HT-29 (cell line): ENCODE measurements around the gene TCERG1L. TPM values are rescaled to one million over a fixed set of nuclear protein-coding genes. Genes with fewer than 3 reads are reported as not detected.
"Not testable (repeated sequence)": the region's sequence is repeated elsewhere in the genome, so short reads cannot be mapped to it uniquely, and the experiment has no call there.

ENCODE experiments used
- DNase-seq: peaks from one replicate; pipeline ENCODE4 v3.0.0-alpha.2; 2015; ENCODE audit warnings: low spot score
- total RNA-seq: library from RNA; depleted of rRNA; stranded (reverse); fragments of >200 nt; shearing (Covaris generic); gene quantifications from 2 replicates; pipeline ENCODE4 v1.2.3, GENCODE V29; 2014

Gene TCERG1L
- total RNA-seq, 1 experiment from 2014 or later: not detected

DNA sequence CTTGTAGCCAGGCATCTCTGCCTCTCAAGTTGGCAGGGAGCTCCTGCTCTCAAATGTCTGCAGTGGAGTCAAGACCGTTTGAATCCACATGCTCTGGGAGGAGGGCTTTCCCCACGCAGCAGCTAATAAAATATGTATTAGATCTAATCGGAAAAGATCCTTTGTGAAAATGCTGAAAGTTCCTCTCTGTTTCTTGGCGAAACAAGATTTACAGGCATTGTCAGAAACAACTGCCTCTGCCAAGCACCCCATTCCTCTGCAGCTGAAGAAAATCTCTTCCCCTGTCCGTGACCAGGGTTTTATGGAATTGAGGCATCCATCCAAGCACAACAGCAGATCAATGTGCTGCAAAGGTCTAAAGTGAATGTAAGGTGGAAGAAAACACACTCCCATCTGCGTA, 165.8 kb downstream of the TCERG1L start:
- DNase-seq: no peak

DNA sequence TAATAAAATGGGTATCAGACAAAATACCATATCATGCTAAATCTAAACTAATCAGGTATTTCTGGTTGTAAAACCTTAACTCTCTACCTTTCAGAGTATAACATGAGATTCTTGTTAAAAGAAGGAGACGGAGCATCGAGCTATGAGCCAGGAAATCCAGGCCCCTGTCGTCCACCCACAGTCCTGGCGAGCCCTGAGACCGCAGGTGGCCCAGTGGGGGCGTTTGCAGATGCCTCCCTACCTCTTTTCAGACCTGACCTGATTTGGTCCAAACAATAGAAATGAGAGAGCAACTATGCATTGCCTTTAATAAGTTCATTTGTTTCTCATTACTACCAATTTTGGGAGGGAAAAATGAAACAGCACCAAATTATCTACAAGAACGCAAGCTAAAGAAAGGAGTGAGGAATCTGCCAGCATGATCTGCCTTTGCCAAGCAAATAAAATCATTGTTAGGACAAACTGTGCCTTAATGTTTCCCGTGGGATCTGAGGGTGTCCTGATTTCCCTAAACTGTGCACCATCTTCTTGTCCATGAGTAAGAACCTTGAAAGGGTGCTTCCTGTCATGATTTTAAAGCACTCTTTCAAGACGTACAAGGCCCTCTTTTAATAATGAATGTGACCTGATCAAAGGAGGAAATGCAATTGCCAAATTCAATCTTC, 166.7 kb downstream of the TCERG1L start:
- no peak for DNase-seq

DNA sequence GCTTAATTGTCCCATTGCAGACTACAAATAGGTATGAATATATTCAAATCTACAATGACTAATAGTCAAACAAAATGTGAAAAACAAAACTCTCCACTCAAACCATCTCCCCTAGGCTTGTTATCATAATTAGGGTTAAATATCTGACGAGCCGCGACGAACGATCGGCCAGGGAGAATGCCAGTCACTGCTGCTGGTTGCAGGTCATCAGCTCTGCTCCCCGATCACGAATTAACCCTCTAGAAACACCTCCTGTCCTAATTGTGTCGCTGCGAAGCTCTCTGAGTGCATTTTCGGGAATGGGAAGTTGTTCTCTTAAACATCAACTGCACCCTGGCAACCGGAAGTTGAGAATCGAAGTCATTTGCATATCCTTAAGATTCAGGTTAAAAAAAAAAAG, 167.3 kb downstream of the TCERG1L start:
- DNase-seq: no peak

DNA sequence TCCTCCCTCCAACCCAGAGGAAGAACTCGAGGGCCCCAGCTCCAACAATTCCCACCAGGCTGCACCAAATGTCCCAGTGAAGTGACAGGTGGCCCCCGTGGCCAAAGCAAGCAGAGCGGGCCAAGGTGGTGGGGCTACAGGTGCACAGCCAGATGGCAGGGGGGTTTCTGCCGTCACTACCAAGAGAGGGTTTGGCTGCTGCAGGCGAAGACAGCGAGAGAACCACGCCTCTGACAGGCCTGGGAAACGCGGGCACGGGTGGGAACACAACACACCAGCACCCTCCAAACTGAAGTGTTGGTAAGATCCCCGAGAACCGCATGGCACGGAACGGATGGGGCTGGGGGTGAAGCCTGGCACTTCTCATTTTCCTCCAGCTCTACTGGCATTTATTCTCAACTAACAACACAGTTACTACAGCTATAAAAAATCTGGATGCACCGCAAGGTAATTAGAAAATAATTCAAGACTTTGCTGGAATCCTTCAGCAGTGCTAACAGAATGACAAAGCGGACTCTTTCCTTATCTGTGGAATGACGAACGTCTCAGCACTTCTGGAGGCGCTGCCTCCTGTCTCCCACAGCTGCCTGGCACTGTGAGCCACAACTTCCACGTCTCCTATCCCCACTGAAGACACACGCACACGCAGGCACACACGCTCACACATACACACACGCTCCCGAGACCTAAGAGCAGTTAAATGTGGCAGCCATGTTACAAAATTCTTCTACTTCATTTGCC, 167.9 kb downstream of the TCERG1L start:
- no peak for DNase-seq

DNA sequence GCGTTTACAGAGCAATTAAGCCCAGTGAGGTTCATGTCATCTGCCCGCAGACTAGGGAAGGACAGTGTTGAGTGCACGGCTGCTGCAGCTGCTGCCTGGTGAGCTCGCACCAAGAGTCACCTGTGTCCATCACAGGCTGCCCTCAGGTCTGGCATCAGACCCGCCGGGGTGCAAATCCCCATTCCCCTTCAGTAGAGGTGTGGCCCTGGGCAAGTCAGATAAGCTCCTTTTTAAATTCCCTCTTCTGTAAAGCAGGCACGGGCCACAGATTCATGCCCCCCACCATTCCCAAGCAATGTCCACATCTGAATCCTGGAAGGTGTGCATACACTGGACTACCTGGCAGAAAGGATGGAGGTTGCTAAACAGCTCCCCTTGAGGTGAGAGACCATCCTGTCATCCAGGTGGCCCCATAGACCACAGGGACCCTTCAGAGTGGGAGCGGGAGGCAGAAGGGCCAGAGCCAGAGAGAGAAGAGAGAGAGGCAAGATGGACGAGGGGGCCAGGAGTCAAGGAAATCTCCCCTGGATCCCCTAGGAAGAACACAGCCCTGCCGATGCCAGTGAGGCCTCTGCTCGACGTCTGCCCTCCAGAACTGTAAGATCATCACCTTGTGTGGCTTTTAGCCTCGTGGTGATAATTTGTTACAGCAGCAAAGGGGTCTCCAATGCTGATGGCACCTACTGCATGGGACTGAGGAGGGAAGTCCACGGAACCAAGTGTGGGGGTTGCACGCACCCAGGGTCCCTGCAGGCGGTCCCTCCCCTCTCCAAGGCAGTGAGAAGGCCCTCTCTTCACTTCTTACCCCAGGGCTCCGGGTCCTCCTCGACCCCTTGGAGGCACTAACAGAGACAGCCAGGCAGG, 168.8 kb downstream of the TCERG1L start:
- no peak for DNase-seq

DNA sequence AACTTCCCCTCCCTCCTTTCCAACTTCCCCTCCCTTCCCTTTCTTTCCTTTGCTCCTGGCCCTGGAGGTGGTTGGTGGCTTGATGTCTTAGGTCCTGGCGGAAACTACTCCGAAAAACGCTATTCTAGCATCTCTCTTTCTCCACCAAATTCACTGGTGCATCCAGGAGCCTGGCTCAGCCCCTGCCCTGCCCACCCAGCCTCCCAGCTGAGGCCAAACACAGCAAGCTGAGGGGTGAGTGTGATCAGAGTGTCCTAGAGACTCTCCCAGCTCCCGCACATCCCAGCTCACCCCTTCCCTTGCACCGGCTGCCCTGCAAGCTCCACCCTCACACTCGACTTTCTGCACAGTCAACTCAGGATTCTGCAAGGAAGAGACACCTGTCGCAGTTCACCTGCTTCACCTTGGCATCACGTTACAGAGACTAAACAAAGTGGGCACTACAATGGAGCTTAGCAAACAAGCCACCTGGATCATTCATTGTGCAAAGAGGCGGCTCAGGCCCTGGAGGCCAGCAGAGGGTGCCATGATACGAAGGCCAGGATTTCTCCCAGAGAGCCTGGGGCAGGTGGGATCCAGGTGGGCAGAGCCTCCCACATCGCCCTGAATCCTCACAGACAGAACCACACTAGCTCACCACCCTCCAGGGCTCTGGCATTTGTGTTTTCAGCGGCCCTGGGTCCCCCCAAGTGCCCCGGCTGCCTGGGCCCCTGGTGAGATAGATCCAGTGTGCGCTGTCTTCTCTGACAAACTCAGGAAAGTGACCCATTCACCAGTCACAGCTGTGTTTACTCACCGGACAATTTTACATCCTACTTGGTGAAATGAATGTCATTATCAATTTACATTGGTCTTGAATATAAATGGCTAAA, 169.6 kb downstream of the TCERG1L start:
- no peak for DNase-seq

DNA sequence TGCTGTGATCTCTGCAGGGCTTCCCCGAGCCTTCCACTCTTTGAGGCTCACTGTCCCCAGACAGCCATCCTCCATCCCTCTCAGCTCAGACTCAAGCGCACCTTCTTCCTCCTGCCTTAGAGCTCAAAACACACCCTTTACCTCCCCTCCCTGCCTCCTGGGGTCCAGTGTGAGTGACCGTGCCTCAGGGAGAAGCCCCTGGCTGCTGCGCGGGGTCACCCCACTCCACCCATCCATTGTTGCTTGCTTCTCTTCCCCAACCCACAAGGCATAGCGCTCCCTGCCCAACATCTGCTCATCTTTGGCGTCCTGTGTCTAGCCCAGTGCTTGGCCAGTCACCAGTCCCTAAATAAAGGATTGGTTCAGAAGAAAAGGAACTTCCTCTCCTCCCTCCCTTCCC, 170.3 kb downstream of the TCERG1L start:
- no peak for DNase-seq

DNA sequence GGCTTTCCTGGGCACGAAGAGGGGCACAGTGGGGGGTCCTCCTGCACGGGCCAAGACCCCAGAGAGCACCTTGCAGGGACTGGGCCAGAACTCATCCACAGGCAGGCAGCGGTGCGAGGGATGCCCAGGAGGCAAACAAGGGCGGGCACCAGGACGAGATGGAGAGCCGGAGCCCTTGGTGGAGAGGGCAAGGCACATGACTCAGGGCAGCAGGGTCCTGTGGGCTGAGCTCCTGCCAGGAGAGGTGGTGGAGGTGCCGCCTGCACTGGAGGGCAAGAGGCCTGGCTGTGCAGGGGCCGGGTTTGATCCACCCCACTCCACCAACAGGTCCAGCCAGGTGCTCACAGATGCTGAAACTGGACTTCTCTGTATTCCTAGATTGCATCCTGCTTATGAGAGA, 170.9 kb downstream of the TCERG1L start:
- DNase-seq: no peak

DNA sequence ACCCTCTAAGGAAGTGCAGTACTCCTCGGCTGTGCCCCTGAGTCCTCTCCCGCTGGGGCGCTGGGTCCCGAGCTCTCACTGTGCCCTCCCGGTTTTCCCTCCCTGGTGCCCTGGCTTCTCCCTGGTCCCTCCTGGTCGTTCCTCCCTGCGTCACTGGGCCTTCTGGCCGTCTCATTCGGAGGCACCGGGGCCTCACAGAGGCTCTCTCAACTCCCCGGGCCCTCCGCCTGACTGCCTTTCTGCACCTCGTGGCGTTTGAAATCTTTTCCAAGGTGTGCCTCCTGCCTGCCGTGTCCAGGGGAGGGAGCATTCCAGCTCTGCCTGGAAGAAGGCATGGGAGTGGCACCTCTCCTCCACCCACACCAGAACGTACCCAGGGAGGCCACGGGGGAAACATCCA, 174.3 kb downstream of the TCERG1L start:
- no peak for DNase-seq

DNA sequence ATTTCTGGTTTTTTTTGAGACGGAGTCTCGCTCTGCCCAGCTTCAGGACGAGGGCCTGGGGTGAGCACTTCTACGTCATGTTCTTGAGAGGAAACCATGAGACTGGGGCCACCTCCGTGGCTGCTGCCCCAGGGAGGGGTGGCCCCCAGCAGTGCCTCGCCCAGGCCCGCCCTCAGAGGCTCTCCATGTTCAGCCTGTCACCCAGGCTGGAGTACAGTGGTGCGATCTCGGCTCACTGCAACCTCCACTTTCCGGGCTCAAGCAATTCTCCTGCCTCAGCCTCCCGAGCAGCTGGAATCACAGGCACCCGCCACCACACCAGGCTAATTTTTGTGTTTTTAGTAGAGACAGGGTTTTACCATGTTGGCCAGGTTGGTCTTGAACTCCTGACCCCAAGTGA, 175.2 kb downstream of the TCERG1L start:
- not testable (repeated sequence) for DNase-seq

DNA sequence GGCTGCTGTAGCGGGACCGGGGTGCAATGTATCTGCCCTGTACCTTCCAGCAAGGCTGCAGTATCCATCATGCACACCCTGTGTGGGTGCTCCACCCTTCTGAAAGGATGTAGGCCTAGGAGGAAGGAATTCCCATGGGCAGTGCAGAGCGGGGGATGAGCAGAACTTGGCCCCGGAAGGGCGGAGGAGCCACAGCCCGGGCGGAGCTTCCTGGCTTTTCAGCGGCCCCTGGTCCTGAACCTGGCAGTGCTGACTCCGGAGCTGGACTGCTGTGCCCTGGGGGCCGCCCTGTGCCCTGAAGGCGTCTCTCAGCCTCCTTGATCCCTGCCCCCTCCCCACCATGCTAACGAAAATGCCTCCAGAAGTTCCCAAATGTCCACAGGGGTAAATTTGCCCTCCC, 175.8 kb downstream of the TCERG1L start:
- DNase-seq: peak; percentile 3

DNA sequence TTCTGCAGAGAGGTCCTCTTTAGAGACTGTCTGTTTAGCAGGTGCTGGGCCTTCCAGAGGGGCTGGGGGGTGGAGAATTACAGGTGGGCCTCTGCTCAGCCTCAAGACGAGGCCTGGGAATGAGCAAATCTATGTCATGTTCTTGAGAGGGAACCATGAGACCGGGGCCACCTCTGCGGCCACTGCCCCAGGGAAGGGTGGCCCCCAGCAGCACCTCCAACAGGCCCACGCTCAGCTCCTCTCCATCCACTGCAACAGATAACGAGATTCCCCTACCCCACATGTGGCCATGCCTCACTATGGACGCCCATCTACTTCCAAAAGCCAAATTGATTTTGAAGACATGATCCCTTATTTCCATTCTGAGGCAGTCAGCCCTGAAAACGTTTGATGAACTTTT, 176.9 kb downstream of the TCERG1L start:
- DNase-seq: no peak

DNA sequence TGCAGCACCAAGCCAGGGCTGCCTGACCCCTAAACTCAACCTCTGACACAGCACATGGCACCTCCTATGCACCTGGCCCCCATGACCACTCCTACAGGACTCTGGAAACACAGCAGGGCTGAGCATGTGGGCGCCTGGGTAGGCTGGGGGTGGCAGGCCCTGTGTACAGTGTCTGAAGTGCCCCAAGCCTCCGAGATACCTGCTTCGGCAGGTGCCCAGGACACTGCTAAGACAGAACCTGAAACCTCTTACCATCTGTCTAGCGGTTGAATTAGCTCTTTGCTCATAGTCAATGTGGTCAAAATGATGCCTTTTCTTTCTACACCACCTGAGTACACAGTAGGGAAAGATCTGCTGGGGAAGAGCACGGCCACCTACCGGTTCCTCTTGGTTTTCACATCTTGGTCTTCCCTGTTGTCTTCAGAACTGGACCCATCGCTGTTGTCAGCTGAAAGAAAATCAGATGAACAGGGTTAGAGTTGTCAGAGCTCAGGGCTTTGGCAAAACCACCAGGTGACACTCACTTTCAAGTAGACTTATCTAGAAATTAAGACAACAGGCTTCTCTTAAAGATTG, 177.4 kb downstream of the TCERG1L start:
- DNase-seq: no peak

DNA sequence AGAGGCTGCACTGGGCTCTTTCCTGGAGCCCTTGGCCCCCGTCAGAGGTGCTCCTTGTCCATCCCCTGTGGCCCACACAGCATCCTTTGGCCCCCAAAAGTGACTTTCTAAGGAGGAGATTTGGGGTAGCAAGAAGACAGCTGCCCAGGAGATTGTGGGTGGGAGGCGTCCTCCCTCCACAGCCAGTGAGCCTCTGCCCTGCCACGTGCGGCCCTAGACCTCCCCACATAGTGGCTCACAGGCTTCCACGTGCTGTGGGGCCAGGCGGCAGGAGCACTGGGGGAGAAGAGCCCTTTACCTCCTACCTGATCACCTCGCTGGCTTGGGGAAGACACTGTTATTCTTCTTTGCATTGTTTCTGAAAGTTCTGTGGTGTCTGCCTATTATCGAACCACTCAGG, 178.8 kb downstream of the TCERG1L start:
- no peak for DNase-seq

DNA sequence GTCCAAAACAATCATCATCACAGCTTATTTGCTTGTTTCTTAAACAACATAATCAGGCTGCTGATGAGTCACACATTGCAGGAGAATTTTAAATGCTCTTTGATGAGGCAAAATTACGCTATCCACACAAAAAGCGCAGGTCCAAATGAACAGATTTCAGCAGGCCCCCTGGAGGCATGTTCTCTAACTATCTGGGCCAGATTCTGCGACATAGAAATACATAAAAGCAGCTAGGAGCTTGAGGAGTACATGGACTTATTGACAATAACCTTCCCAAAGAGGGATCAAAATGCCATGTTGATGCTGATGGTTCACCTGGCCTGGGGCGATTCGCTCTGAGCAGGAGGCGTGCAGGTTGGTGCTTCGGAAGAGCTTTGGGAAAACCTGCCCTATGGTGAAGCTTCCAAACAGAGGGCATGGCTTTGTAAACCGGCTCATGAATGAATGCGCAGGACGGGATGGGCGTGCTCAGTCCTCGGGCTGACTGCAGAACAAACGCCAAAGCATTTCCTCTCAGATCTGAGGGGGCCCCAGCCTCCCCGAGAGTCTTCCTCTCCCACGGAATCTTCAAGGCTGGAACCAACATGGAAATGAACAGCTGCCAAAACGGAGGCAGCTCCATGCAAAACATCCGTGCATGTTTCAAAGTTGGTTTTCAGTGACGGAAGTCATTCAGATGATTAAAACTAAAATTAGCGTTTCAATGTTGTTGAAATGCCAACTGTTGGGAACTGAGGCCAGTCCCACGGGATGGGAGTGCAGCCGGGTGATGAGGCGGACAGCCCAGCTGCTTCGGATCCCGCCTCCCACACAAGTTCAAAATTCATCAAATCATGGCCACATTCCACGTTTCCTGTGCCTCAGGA, 179.6 kb downstream of the TCERG1L start:
- no peak for DNase-seq

DNA sequence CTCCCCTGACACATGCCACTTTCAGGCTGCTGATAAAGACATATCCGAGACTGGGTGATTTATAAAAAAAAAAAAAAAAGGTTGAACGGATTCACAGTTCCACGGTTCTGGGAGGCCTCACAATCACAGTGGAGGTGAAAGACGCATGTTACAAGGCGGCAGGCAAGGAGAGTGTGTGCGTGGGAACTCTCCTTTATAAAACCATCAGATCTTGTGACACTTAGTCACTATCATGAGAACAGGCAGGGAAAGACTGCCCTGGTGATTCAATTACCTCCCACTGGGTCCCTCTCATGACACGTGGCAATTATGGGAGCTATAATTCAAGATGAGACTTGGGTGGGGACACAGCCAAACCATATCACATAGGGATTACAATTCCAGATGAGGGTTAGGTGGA, 181.5 kb downstream of the TCERG1L start:
- no peak for DNase-seq

DNA sequence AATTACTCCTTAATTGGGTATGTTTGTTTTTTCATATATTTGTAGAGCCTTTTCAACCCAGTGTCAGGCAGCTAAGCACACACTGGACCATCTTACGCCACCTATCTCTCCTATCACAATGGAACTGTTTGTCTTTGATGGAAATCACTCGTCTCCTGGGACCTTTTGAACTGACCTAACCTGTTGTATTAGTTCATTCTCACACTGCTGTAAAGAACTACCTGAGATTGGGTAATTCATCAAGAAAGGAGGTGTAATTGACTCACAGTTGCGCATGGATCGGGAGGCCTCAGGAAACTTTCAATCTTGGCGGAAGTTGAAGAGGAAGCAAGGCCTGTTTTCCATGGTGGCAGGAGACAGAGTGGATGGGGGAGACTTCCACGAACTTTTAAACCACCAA, 182.0 kb downstream of the TCERG1L start:
- DNase-seq: peak; percentile 2

DNA sequence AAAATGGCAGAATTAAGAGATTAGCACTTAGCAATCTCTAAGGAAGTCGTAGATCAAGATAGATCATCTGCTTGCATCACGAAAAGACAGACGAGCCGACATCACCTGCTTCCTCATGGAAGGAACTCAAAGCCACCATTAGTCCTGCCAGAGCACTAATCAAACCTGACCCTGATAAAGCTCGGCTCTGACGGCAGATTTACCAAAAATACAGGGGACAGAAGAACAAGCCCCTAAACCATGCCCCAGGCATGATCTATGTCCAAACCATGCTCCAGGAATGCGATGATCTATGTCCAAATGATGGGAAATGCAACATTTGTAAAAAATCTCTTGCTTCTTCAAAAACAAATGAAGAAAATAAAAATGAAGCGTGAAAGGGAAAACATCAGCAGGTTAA, 182.8 kb downstream of the TCERG1L start:
- no peak for DNase-seq

DNA sequence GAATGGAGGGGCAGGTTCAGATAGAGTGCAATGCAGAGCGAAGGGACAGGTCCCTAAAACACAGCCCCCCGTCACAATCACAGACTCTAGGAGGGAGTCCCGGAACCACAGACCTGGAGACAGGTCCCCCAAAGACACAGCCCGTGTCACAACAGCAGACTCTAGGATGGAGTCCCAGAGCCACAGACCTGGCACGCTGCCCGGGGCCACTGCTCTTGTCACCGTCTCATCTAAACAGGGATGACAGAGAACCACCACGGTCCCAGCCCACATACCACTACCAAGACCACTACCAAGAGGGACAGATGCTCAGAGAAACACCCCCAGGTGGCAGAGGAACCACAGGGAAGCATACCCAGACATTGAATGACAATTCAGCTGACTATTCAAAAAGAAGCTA, 183.9 kb downstream of the TCERG1L start:
- no peak for DNase-seq

DNA sequence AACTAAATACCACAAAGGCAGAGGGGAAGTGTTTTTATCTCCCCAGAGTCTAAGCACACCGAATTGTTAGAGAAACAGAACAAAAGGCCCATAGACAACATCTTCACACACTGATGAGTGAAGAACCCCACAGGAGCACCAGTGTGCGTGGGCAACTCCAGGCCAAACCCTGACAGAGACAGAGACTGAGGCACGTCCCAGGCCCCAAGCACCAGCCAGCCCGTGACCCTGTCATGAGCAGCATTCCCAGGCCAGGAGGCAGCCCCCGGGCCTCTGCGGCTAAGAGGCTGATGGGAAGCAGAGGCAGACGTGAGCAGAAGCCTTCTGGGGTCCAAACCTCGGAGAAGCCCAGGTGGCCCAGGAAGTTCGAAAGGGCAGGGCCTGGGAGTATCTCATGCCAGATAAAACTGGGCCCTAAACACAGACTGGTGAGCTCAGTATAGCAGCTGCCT, 184.4 kb downstream of the TCERG1L start:
- DNase-seq: no peak
